A673 (cell line): Measurements from ENCODE around the gene AK5. TPM values are rescaled to one million over a fixed set of nuclear protein-coding genes. Genes with fewer than 3 reads are reported as not detected.

Source experiments
- BruUV-seq: library from RNA; stranded (reverse); fragments of 400-500 nt; replicated peaks from 2 replicates; lab custom pipeline; 2021; lab: Mats Ljungman, UMichigan
- CTCF ChIA-PET: fragments of 300-600 bp; sonication (Branson Sonifier 250); formaldehyde crosslinking; loops from one replicate; lab custom pipeline; 2022; ENCODE audit warnings: antibody characterized with exemption; lab: Charles Lee
- POLR2A ChIA-PET: fragments of 300-600 bp; sonication (Branson Sonifier 250); formaldehyde crosslinking; loops from one replicate; lab custom pipeline; 2022; ENCODE audit warnings: antibody characterized with exemption; ENCODE audit not compliant: low non-redundant PET; lab: Charles Lee
- DNase-seq: peaks from one replicate; pipeline ENCODE4 v3.0.0-alpha.2; 2015; ENCODE audit warnings: low spot score
- H3K27ac ChIP-seq: fragments of 200-600 bp; sonication (generic); 2 replicates; pipeline ENCODE4 v1.5.1; 2016; ENCODE audit warnings: mixed run types, low read depth, mild to moderate bottlenecking, mixed read lengths, antibody characterized with exemption, low read length; ENCODE audit not compliant: poor library complexity, severe bottlenecking
- H3K27me3 ChIP-seq: fragments of 200-600 bp; sonication (generic); replicated peaks from 2 replicates; pipeline ENCODE4 v1.6.1; 2017; ENCODE audit warnings: mixed run types, low read depth, mild to moderate bottlenecking, mixed read lengths, antibody characterized with exemption, low read length; ENCODE audit not compliant: insufficient read depth, poor library complexity
- H3K36me3 ChIP-seq: fragments of 200-600 bp; sonication (generic); 2 replicates; pipeline ENCODE4 v1.6.1; 2016; ENCODE audit warnings: mixed run types, mild to moderate bottlenecking, mixed read lengths, antibody characterized with exemption, low read length; ENCODE audit not compliant: insufficient read depth, poor library complexity, severe bottlenecking
- H3K4me1 ChIP-seq: fragments of 200-600 bp; sonication (generic); 2 replicates; pipeline ENCODE4 v1.6.1; 2017; ENCODE audit warnings: mixed run types, mild to moderate bottlenecking, mixed read lengths, antibody characterized with exemption, low read length; ENCODE audit not compliant: insufficient read depth, poor library complexity, severe bottlenecking
- H3K4me3 ChIP-seq: fragments of 200-600 bp; sonication (generic); 2 replicates; pipeline ENCODE4 v1.5.1; 2016; ENCODE audit warnings: low read depth, mixed run types, mild to moderate bottlenecking, mixed read lengths, low read length; ENCODE audit not compliant: poor library complexity, severe bottlenecking
- H3K9me3 ChIP-seq: fragments of 200-600 bp; sonication (generic); 2 replicates; pipeline ENCODE4 v1.6.1; 2016; ENCODE audit warnings: mixed run types, low read depth, mild to moderate bottlenecking, mixed read lengths, antibody characterized with exemption, low read length; ENCODE audit not compliant: poor library complexity, severe bottlenecking
- EZH2 ChIP-seq: fragments of 200-600 bp; sonication (generic); IDR thresholded peaks from 2 replicates; pipeline ENCODE4 v1.6.1; 2017; ENCODE audit warnings: borderline replicate concordance, low read depth, mild to moderate bottlenecking, mixed read lengths, antibody characterized with exemption, low read length; ENCODE audit not compliant: poor library complexity, severe bottlenecking
- intact Hi-C: fragments of 100-400 bp; cut with micrococcal nuclease; formaldehyde crosslinking; loops from one replicate; pipeline ENCODE4 v1.10.0; 2022; ENCODE audit not compliant: unreplicated experiment
- total RNA-seq: library from RNA; stranded (reverse); gene quantifications from 2 replicates; pipeline ENCODE4 v1.2.3, GENCODE V29; 2021
- TF ChIP-seq, protein P1 (sequence below): fragments of 300-800, 200-600 bp; sonication (generic); conservative IDR thresholded peaks from 2 replicates; pipeline ENCODE4 v1.5.1; 2017; ENCODE audit warnings: low read depth, mild to moderate bottlenecking, antibody characterized with exemption, low read length, moderate library complexity, mixed read lengths

The AK5 gene
- total RNA-seq, 1 experiment from 2014 or later = 0.47 TPM

DNA sequence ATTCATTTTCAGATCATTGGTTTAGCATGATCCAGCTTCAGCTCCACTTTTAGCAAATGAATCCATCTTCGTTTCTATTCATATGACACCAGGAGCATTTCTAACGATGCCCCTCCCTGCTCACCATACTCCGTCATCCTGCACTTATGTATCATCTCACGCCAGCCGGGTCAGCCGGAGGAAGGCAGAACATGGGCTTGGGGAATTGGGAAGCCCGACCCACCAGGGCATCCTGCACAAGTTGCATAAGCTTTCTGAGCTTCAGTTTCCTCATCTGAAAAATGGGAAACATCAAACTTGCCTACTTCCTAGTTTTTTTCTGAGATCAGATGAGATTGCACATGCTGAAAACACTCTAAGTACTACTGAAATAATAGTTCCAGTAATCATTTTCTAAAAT is 194.7 kb downstream of the AK5 start:
- ChIA-PET POLR2A (no interaction called here), CTCF (no interaction called here)
- intact Hi-C loops = no loop called here
- H3K27me3 ChIP-seq = no peaks in the 10 kb centered on the region
- H3K4me3 ChIP-seq = no peak overlapping the region
- H3K9me3 ChIP-seq = no peaks in the 10 kb centered on the region
- DNase-seq = no peak
- H3K36me3 ChIP-seq = no peaks in the 10 kb centered on the region
- no TSS peak for BruUV-seq
- H3K27ac ChIP-seq = no peak overlapping the region
- no peak for TF ChIP-seq EZH2
- TF ChIP-seq, protein P1, sequence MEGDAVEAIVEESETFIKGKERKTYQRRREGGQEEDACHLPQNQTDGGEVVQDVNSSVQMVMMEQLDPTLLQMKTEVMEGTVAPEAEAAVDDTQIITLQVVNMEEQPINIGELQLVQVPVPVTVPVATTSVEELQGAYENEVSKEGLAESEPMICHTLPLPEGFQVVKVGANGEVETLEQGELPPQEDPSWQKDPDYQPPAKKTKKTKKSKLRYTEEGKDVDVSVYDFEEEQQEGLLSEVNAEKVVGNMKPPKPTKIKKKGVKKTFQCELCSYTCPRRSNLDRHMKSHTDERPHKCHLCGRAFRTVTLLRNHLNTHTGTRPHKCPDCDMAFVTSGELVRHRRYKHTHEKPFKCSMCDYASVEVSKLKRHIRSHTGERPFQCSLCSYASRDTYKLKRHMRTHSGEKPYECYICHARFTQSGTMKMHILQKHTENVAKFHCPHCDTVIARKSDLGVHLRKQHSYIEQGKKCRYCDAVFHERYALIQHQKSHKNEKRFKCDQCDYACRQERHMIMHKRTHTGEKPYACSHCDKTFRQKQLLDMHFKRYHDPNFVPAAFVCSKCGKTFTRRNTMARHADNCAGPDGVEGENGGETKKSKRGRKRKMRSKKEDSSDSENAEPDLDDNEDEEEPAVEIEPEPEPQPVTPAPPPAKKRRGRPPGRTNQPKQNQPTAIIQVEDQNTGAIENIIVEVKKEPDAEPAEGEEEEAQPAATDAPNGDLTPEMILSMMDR = no peak
- no peaks in the 10 kb centered on the region for H3K4me1 ChIP-seq

DNA sequence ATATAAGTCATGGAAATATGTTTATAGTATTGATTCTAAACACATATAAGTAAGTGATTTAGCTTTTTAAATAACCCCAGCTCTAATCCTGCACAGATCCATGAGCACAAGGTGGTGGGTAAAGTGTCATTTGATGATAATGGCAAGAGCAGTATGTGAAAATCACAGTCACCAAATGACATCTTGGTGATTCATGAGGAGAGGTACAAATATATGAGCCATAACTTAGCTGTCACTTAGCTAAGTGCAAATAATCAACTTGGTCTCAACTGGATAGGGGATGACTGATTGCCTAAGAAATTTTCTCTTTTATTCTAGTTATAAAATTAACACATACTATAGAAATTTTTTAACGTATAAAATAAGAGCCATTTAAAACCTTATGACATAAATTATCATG is 202.5 kb downstream of the AK5 start:
- POLR2A ChIA-PET = no interaction called here
- BruUV-seq = no TSS peak
- intact Hi-C loops = no loop called here
- Histone ChIP-seq H3K27me3 (no peaks in the 10 kb centered on the region), H3K9me3 (no peaks in the 10 kb centered on the region), H3K4me1 (no peaks in the 10 kb centered on the region), H3K36me3 (no peaks in the 10 kb centered on the region), H3K27ac (no peak overlapping the region), H3K4me3 (no peak overlapping the region)
- no peak for DNase-seq
- CTCF ChIA-PET = no interaction called here
- no peak for TF ChIP-seq EZH2
- TF ChIP-seq, protein P1 = no peak

DNA sequence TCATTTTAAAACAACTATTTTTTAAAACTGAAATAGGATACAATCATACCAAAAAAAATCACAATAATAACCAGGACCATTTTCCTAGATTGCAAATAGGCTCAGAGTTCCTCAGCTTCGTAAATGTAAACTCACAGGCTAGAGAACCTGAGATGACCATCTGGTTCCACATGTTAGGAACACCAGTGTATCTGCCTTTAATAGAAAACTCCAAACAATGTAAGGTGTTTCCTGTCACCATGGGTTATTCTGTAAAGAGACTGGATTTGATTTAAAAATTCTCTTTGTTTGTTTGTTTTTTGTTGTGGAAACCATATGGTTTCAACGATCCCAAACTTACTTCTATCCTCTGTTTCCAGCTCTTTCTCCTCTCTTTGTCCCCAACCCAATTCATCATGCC is 203.1 kb downstream of the AK5 start:
- no peak for DNase-seq
- Histone ChIP-seq H3K27me3 (no peaks in the 10 kb centered on the region), H3K4me3 (no peak overlapping the region), H3K27ac (no peak overlapping the region), H3K9me3 (no peaks in the 10 kb centered on the region), H3K4me1 (no peaks in the 10 kb centered on the region), H3K36me3 (no peaks in the 10 kb centered on the region)
- intact Hi-C loops = no loop called here
- POLR2A ChIA-PET = no interaction called here
- no peak for TF ChIP-seq EZH2
- TF ChIP-seq, protein P1 = no peak
- BruUV-seq = no TSS peak
- CTCF ChIA-PET = no interaction called here
